Activated CD8-positive, alpha-beta T cell treated with anti-CD3 and anti-CD28 coated beads for 36 hours (primary cell): ENCODE data around the gene C2orf72. TPM values are rescaled to one million over a fixed set of nuclear protein-coding genes. Genes with fewer than 3 reads are reported as not detected.
A peak's percentile ranks its signal among the peaks of the same experiment; 100 is the strongest.

Source experiments
- ATAC-seq: fragments of 200-7000 bp; cut with Tn5 transposase; one replicate; pipeline ENCODE4 v1.10.0; 2021; ENCODE audit warnings: mild to moderate bottlenecking, moderate library complexity
- CTCF ChIA-PET: fragments of 350-600 bp; sonication (Branson Sonifier 250); formaldehyde crosslinking; loops from one replicate; lab custom pipeline; 2021; ENCODE audit warnings: antibody characterized with exemption; lab: Charles Lee
- POLR2A ChIA-PET: fragments of 350-600 bp; sonication (Branson Sonifier 250); formaldehyde crosslinking; loops from one replicate; lab custom pipeline; 2021; ENCODE audit warnings: antibody characterized with exemption; lab: Charles Lee
- DNase-seq: peaks from one replicate; pipeline ENCODE4 v3.0.0-alpha.2; 2020
- H3K27ac Mint-ChIP-seq: one replicate; pipeline ENCODE4 v1.8.0; 2021; ENCODE audit warnings: mild to moderate bottlenecking, mixed read lengths
- H3K27me3 Mint-ChIP-seq: one replicate; pipeline ENCODE4 v1.8.0; 2021; ENCODE audit warnings: mixed read lengths
- H3K36me3 Mint-ChIP-seq: one replicate; pipeline ENCODE4 v1.8.0; 2021; ENCODE audit warnings: low read depth, mixed read lengths
- H3K4me1 Mint-ChIP-seq: one replicate; pipeline ENCODE4 v1.8.0; 2021; ENCODE audit warnings: low read depth, mixed read lengths
- H3K4me3 Mint-ChIP-seq: one replicate; pipeline ENCODE4 v1.8.0; 2021; ENCODE audit warnings: mild to moderate bottlenecking, moderate library complexity, mixed read lengths
- H3K9me3 Mint-ChIP-seq: one replicate; pipeline ENCODE4 v1.8.0; 2021; ENCODE audit warnings: mixed read lengths
- CTCF ChIP-seq: fragments of 200-600 bp; IDR thresholded peaks from one replicate; pipeline ENCODE4 v1.8.0; 2022; ENCODE audit warnings: antibody characterized with exemption, mild to moderate bottlenecking
- intact Hi-C: fragments of 100-400 bp; cut with micrococcal nuclease; formaldehyde crosslinking; loops from one replicate; pipeline ENCODE4 v1.10.0; 2022
- total RNA-seq, 2 experiments: library from RNA; stranded (reverse); gene quantifications; one replicate each; pipeline ENCODE4 v1.2.3, GENCODE V29; 2021

C2orf72 gene
- total RNA-seq, 2 experiments from 2014 or later = 2.6 to 5.1 TPM

- H3K36me3 Mint-ChIP-seq = no peaks in the 10 kb centered on the region
- ATAC-seq (no peak), DNase-seq (no peak)
- no peak for TF ChIP-seq CTCF
- no peaks in the 10 kb centered on the region for H3K9me3 Mint-ChIP-seq
- ChIA-PET POLR2A (no interaction called here), CTCF (interaction anchor here (1.0 to 3.2 kb wide), 5 partner anchors 12 to 226 kb away, joined by 3 to 11 read pairs (median 4); partner anchors contain the start of gene C2orf72)
- H3K4me1 Mint-ChIP-seq = peaks cover 16% of the 10 kb centered on the region
- H3K27me3 Mint-ChIP-seq = peaks cover 8% of the 10 kb centered on the region
- intact Hi-C loops = loop anchor here (5.0 to 10.0 kb wide), 2 partner anchors 147 to 225 kb away; no protein-coding TSS in a partner anchor
- H3K4me3 Mint-ChIP-seq = no peak overlapping the region
- H3K27ac Mint-ChIP-seq = no peak overlapping the region
These were observed 12.1 kb downstream of the C2orf72 start for GRCh38 chr2:231049286-231050017.

- no peak overlapping the region for H3K27ac Mint-ChIP-seq
- H3K36me3 Mint-ChIP-seq = no peaks in the 10 kb centered on the region
- POLR2A ChIA-PET = interaction anchor here (0.8 kb wide), 1 partner anchor 201 kb away, joined by 3 read pairs; no protein-coding TSS in a partner anchor
- peaks cover 16% of the 10 kb centered on the region for H3K4me1 Mint-ChIP-seq
- ATAC-seq (no peak), DNase-seq (no peak)
- no peak overlapping the region for H3K4me3 Mint-ChIP-seq
- peaks cover 10% of the 10 kb centered on the region for H3K27me3 Mint-ChIP-seq
- CTCF ChIA-PET = interaction anchor here (1.0 to 3.2 kb wide), 6 partner anchors 7 to 202 kb away, joined by 3 to 11 read pairs (median 4); partner anchors contain the start of gene C2orf72
- TF ChIP-seq CTCF = no peak
- H3K9me3 Mint-ChIP-seq = no peaks in the 10 kb centered on the region
- intact Hi-C loops = loop anchor here (5.0 to 10.0 kb wide), 2 partner anchors 148 to 225 kb away; no protein-coding TSS in a partner anchor
These were observed 12.9 kb downstream of the C2orf72 start for GRCh38 chr2:231050018-231050901.

GRCh38 chr2:231051116-231051515 is 13.8 kb downstream of the C2orf72 start:
- ChIA-PET POLR2A (interaction anchor here (0.8 kb wide), 1 partner anchor 158 kb away, joined by 3 read pairs; no protein-coding TSS in a partner anchor), CTCF (interaction anchor here (0.8 to 2.0 kb wide), 4 partner anchors 8 to 214 kb away, joined by 3 to 4 read pairs (median 4); no protein-coding TSS in a partner anchor)
- ATAC-seq (no peak), DNase-seq (no peak)
- Mint-ChIP-seq H3K4me3 (no peak overlapping the region), H3K27me3 (peaks cover 10% of the 10 kb centered on the region), H3K4me1 (peaks cover 18% of the 10 kb centered on the region), H3K27ac (no peak overlapping the region), H3K9me3 (no peaks in the 10 kb centered on the region), H3K36me3 (no peaks in the 10 kb centered on the region)
- intact Hi-C loops = loop anchor here (5.0 to 10.0 kb wide), 2 partner anchors 149 to 226 kb away; no protein-coding TSS in a partner anchor
- no peak for TF ChIP-seq CTCF

GRCh38 chr2:231052494-231053451 is 15.4 kb downstream of the C2orf72 start:
- CTCF ChIA-PET = interaction anchor here (0.6 to 2.5 kb wide), 62 partner anchors 9 to 348 kb away, joined by 3 to 22 read pairs (median 5); partner anchors contain the start of genes C2orf72, GPR55, HTR2B and SPATA3
- Mint-ChIP-seq H3K27ac (no peak overlapping the region), H3K9me3 (no peaks in the 10 kb centered on the region), H3K27me3 (peaks cover 8% of the 10 kb centered on the region), H3K4me1 (peaks cover 21% of the 10 kb centered on the region), H3K4me3 (peak overlapping the region; percentile 78), H3K36me3 (no peaks in the 10 kb centered on the region)
- ATAC-seq (peak; percentile 80), DNase-seq (peak; percentile 89)
- intact Hi-C loops = loop anchor here (5.0 to 10.0 kb wide), 2 partner anchors 150 to 228 kb away; no protein-coding TSS in a partner anchor
- POLR2A ChIA-PET = interaction anchor here (0.5 to 1.3 kb wide), 4 partner anchors 11 to 740 kb away, joined by 3 to 4 read pairs (median 3); no protein-coding TSS in a partner anchor
- peak; percentile 91 for TF ChIP-seq CTCF
